GM12801 (cell line): ENCODE measurements around the gene ZBTB34.

Experiments used
- CTCF ChIP-seq: IDR thresholded peaks from one replicate; pipeline ENCODE4 v1.5.1; 2011; ENCODE audit warnings: control low read depth; ENCODE audit not compliant: insufficient read length; ENCODE audit errors: extremely low read depth

The ZBTB34 gene

GRCh38 chr9:126847051-126847450 lies 13.4 kb upstream of the ZBTB34 start:
- no peak for TF ChIP-seq CTCF

- no peak for TF ChIP-seq CTCF
Observed at GRCh38 chr9:126849591-126850225, 10.7 kb upstream of the ZBTB34 start.

GRCh38 chr9:126851286-126851880 lies 9.1 kb upstream of the ZBTB34 start:
- no peak for TF ChIP-seq CTCF

- no peak for TF ChIP-seq CTCF
Observed at GRCh38 chr9:126852086-126852688, 8.3 kb upstream of the ZBTB34 start.

- no peak for TF ChIP-seq CTCF
Observed at GRCh38 chr9:126853667-126854066, 6.8 kb upstream of the ZBTB34 start.

GRCh38 chr9:126854734-126855133 lies 5.7 kb upstream of the ZBTB34 start:
- no peak for TF ChIP-seq CTCF

- TF ChIP-seq CTCF, result no peak
Observed at GRCh38 chr9:126856326-126856877, 4.0 kb upstream of the ZBTB34 start.
